HepG2 (cell line): ENCODE measurements around the gene SOS2. TPM values are rescaled to one million over a fixed set of nuclear protein-coding genes. Genes with fewer than 3 reads are reported as not detected.

Source experiments
- ATAC-seq: fragments of 200-7000 bp; cut with Tn5 transposase; 3 replicates; pipeline ENCODE4 v1.9.1; 2020; ENCODE audit warnings: mild to moderate bottlenecking, moderate library complexity
- BruUV-seq: library from RNA; stranded (reverse); fragments of 400-500 nt; replicated peaks from 2 replicates; lab custom pipeline; 2021; lab: Mats Ljungman, UMichigan
- CTCF ChIA-PET: fragments of 300-600 bp; formaldehyde crosslinking; extraction: SDS; loops from one replicate; lab custom pipeline; 2021; ENCODE audit warnings: low total read pairs, inconsistent platforms, low intra/inter-chr PET ratio; lab: Yijun Ruan, JAX
- POLR2A ChIA-PET: fragments of 350-600 bp; sonication (Branson Sonifier 250); formaldehyde crosslinking; loops from one replicate; lab custom pipeline; 2020; ENCODE audit warnings: antibody characterized with exemption, inconsistent platforms; lab: Yijun Ruan, JAX
- DNase-seq: peaks from one replicate; pipeline ENCODE4 v3.0.0-alpha.2; 2015; ENCODE audit warnings: low spot score
- FAIRE-seq: peaks from 3 replicates; lab custom pipeline; 2011; peaks lifted over from hg19 to GRCh38; lab: Jason Lieb, UNC
- H2AFZ ChIP-seq: one replicate; pipeline ENCODE4 v1.6.1; 2011; ENCODE audit warnings: low read length, inconsistent platforms
- H3K27ac ChIP-seq: fragments of 300-600 bp; 3 replicates; pipeline ENCODE4 v1.8.0; 2011; ENCODE audit warnings: mixed run types, mild to moderate bottlenecking, mixed read lengths, low read length, inconsistent platforms; ENCODE audit not compliant: insufficient read depth; ENCODE audit errors: extremely low read length
- H3K27me3 ChIP-seq, 2 experiments: fragments of 200-600 bp in 1 of 2; 2 replicates in 1 of 2; 3 replicates in 1 of 2; pipeline versions ENCODE4 v1.6.0 to v1.8.0; 2011; ENCODE audit warnings: low read length in 2 of 2, mild to moderate bottlenecking in 2 of 2, moderate library complexity in 2 of 2, inconsistent platforms in 1 of 2; ENCODE audit not compliant: insufficient read depth in 2 of 2, control insufficient read depth in 1 of 2
- H3K36me3 ChIP-seq, 2 experiments: fragments of 200-600 bp in 1 of 2; replicated peaks in 1 of 2; 2 replicates in 1 of 2; 3 replicates in 1 of 2; pipeline versions ENCODE4 v1.5.1 to v1.8.0; 2011; ENCODE audit warnings: low read length in 2 of 2, inconsistent platforms in 1 of 2; ENCODE audit not compliant: insufficient read depth in 2 of 2, control insufficient read depth in 1 of 2
- H3K4me1 ChIP-seq: 2 replicates; pipeline ENCODE4 v1.5.1; 2012; ENCODE audit warnings: low read length, inconsistent platforms; ENCODE audit not compliant: insufficient read depth
- H3K4me2 ChIP-seq: 2 replicates; pipeline ENCODE4 v1.6.0; 2011; ENCODE audit warnings: low read depth, low read length, inconsistent platforms
- H3K4me3 ChIP-seq, 3 experiments: fragments of 200-600 bp in 1 of 3; sonication (generic), shearing (Covaris generic) in 1 of 3; replicated peaks in 1 of 3; 2 replicates each; pipeline ENCODE4 v1.5.1; 2011 to 2016; ENCODE audit warnings: low read length in 3 of 3, inconsistent platforms in 2 of 3, low read depth in 2 of 3, mild to moderate bottlenecking in 2 of 3, control low read depth in 1 of 3, mixed read lengths in 1 of 3; ENCODE audit not compliant: insufficient read depth in 1 of 3
- H3K79me2 ChIP-seq: one replicate; pipeline ENCODE4 v1.6.1; 2011; ENCODE audit warnings: low read length, inconsistent platforms; ENCODE audit not compliant: insufficient read depth
- H3K9ac ChIP-seq: 2 replicates; pipeline ENCODE4 v1.6.0; 2011; ENCODE audit warnings: mild to moderate bottlenecking, low read depth, low read length, inconsistent platforms; ENCODE audit not compliant: insufficient read depth
- H3K9me3 ChIP-seq: 2 replicates; pipeline ENCODE4 v1.5.1; 2012; ENCODE audit warnings: mild to moderate bottlenecking, low read length
- H4K20me1 ChIP-seq: 2 replicates; pipeline ENCODE4 v1.6.0; 2011; ENCODE audit warnings: inconsistent platforms, mild to moderate bottlenecking, low read length, moderate library complexity; ENCODE audit not compliant: insufficient read depth
- AGO1 ChIP-seq: fragments of 200-400 bp; formaldehyde crosslinking; IDR thresholded peaks from 2 replicates; pipeline ENCODE4 v1.6.1; 2017; ENCODE audit warnings: mild to moderate bottlenecking, low read depth, low read length, moderate library complexity; ENCODE audit not compliant: poor library complexity, severe bottlenecking
- FOXA1 ChIP-seq, 2 experiments: fragments of 450-650 bp in 1 of 2; sonication (generic) in 1 of 2; formaldehyde crosslinking in 1 of 2; IDR thresholded peaks; 2 replicates each; pipeline versions ENCODE4 v1.4.0 to v1.6.1; 2016 to 2020; ENCODE audit warnings: missing genetic modification reagents in 1 of 2
- FOXA3 ChIP-seq: IDR thresholded peaks from 2 replicates; pipeline ENCODE4 v1.6.1; 2016; ENCODE audit warnings: missing genetic modification reagents, missing compliant biosample characterization
- SMYD3 ChIP-seq: sonication (generic); formaldehyde crosslinking; IDR thresholded peaks from 2 replicates; pipeline ENCODE4 v1.8.1; 2023; ENCODE audit warnings: mild to moderate bottlenecking, missing genetic modification reagents
- TRIM24 ChIP-seq: sonication (generic); formaldehyde crosslinking; IDR thresholded peaks from 2 replicates; pipeline ENCODE4 v1.8.0; 2022; ENCODE audit warnings: mild to moderate bottlenecking, missing genetic modification reagents
- ZC3H13 ChIP-seq: sonication (generic); formaldehyde crosslinking; IDR thresholded peaks from 2 replicates; pipeline ENCODE4 v1.8.1; 2023; ENCODE audit warnings: mild to moderate bottlenecking, missing genetic modification reagents, moderate library complexity
- ZNF775 ChIP-seq: sonication (generic); formaldehyde crosslinking; IDR thresholded peaks from 2 replicates; pipeline ENCODE4 v1.4.0; 2020; ENCODE audit warnings: missing genetic modification reagents, mild to moderate bottlenecking, moderate library complexity, borderline replicate concordance
- ZZZ3 ChIP-seq: sonication (generic); formaldehyde crosslinking; IDR thresholded peaks from 2 replicates; pipeline ENCODE4 v1.4.0; 2020; ENCODE audit warnings: missing genetic modification reagents, mild to moderate bottlenecking, borderline replicate concordance
- WGBS: methylation state at CpG from one replicate; pipeline ENCODE4 v1.1.6; 2017; ENCODE audit warnings: low lambda C conversion rate; 5-methylcytosine and 5-hydroxymethylcytosine counted together
- in situ Hi-C: cut with HindIII; loops from 2 replicates; pipeline ENCODE4 v1.10.0; 2017; ENCODE audit warnings: low pct_unique_long_range_greater_than_20kb; ENCODE audit not compliant: extremely low pct_ligation_motif_present
- intact Hi-C: fragments of 100-400 bp; cut with micrococcal nuclease; formaldehyde crosslinking; loops from one replicate; pipeline ENCODE4 v1.10.0; 2022; ENCODE audit not compliant: unreplicated experiment
- polyA plus RNA-seq, 8 experiments: library from polyadenylated mRNA; depleted of rRNA in 3 of 8; stranded (reverse) in 7 of 8; unstranded in 1 of 8; fragments of >200 nt; fragmentation: Illumina TruSeq in 4 of 8; extraction: Trizol in 4 of 8; gene quantifications; 2 replicates each; pipeline versions ENCODE4 v1.2.1 to v1.2.3, GENCODE V29; 2011 to 2016; ENCODE audit warnings: low read depth in 4 of 8, missing spikeins in 1 of 8, mixed read lengths in 1 of 8; ENCODE audit not compliant: insufficient read depth in 1 of 8
- total RNA-seq, 5 experiments: library from RNA; depleted of rRNA; stranded (reverse); fragments of >200 nt; fragmentation: Illumina TruSeq; extraction: Trizol; gene quantifications; 2 replicates each; pipeline ENCODE4 v1.2.3, GENCODE V29; 2016; ENCODE audit warnings: low read depth in 1 of 5
- TF ChIP-seq, protein P1 (sequence below): sonication (generic); formaldehyde crosslinking; IDR thresholded peaks from 2 replicates; pipeline ENCODE4 v1.9.0; 2021; ENCODE audit warnings: missing genetic modification reagents, borderline replicate concordance
- TF ChIP-seq, protein P2 (sequence below): sonication (generic); formaldehyde crosslinking; IDR thresholded peaks from 2 replicates; pipeline ENCODE4 v1.9.0; 2021; ENCODE audit warnings: mild to moderate bottlenecking, missing genetic modification reagents

Gene SOS2
- total and polyA plus RNA-seq, 2 of the 13 experiments (the other 11 are each of a cell fraction or from before 2014, with no cell fraction given): 9.3 to 12.1 TPM

DNA sequence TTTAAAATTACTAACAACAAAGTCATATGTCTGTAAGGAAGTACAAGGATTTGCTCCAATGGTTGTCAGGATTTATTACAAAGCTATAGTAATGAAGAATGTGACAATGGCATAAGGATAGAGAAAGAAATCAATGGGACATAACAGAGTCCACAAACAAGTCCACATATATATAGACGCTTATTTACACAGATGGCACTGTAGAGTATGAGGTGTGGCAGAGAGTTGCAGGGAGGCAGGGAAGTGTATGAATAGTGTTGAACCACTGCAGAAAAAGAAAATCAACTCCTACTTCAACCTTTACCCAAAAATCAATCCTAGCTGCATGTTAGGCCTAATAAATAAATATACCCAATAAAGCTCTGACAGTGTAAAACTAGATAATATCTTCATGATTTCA, 21.3 kb downstream of the SOS2 start:
- no peak overlapping the region for H3K9ac ChIP-seq
- H3K36me3 ChIP-seq: no peaks in the 10 kb centered on the region
- peaks cover 5% of the 10 kb centered on the region for H3K79me2 ChIP-seq
- intact Hi-C loops: no loop called here
- CTCF ChIA-PET: no interaction called here
- H3K4me1 ChIP-seq: peaks cover 6% of the 10 kb centered on the region; the same call in 1 of the 2 replicates
- POLR2A ChIA-PET: no interaction called here
- FAIRE-seq: no peak
- H3K4me3 ChIP-seq: no peak overlapping the region
- H3K27ac ChIP-seq: no peak overlapping the region
- BruUV-seq: no TSS peak
- WGBS: 35% methylated on average over 1 of the region's 1 CpG
- TF ChIP-seq, protein P1, sequence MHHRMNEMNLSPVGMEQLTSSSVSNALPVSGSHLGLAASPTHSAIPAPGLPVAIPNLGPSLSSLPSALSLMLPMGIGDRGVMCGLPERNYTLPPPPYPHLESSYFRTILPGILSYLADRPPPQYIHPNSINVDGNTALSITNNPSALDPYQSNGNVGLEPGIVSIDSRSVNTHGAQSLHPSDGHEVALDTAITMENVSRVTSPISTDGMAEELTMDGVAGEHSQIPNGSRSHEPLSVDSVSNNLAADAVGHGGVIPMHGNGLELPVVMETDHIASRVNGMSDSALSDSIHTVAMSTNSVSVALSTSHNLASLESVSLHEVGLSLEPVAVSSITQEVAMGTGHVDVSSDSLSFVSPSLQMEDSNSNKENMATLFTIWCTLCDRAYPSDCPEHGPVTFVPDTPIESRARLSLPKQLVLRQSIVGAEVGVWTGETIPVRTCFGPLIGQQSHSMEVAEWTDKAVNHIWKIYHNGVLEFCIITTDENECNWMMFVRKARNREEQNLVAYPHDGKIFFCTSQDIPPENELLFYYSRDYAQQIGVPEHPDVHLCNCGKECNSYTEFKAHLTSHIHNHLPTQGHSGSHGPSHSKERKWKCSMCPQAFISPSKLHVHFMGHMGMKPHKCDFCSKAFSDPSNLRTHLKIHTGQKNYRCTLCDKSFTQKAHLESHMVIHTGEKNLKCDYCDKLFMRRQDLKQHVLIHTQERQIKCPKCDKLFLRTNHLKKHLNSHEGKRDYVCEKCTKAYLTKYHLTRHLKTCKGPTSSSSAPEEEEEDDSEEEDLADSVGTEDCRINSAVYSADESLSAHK (CRISPR knock-in tag): no peak
- TF ChIP-seq TRIM24 (CRISPR knock-in tag) (no peak), FOXA1 (IDR thresholded peaks at IDR 0.05) (no peak), FOXA1 (CRISPR knock-in tag; IDR thresholded peaks at IDR 0.05) (0 out of 2 replicates have a peak, but pooled peaks have one; percentile 22), ZNF775 (CRISPR knock-in tag) (no peak), ZC3H13 (CRISPR knock-in tag) (no peak), SMYD3 (no peak), AGO1 (no peak), FOXA3 (CRISPR knock-in tag) (peak; percentile 49; the same call in 1 of the 2 replicates), ZZZ3 (CRISPR knock-in tag) (no peak)
- TF ChIP-seq, protein P2, sequence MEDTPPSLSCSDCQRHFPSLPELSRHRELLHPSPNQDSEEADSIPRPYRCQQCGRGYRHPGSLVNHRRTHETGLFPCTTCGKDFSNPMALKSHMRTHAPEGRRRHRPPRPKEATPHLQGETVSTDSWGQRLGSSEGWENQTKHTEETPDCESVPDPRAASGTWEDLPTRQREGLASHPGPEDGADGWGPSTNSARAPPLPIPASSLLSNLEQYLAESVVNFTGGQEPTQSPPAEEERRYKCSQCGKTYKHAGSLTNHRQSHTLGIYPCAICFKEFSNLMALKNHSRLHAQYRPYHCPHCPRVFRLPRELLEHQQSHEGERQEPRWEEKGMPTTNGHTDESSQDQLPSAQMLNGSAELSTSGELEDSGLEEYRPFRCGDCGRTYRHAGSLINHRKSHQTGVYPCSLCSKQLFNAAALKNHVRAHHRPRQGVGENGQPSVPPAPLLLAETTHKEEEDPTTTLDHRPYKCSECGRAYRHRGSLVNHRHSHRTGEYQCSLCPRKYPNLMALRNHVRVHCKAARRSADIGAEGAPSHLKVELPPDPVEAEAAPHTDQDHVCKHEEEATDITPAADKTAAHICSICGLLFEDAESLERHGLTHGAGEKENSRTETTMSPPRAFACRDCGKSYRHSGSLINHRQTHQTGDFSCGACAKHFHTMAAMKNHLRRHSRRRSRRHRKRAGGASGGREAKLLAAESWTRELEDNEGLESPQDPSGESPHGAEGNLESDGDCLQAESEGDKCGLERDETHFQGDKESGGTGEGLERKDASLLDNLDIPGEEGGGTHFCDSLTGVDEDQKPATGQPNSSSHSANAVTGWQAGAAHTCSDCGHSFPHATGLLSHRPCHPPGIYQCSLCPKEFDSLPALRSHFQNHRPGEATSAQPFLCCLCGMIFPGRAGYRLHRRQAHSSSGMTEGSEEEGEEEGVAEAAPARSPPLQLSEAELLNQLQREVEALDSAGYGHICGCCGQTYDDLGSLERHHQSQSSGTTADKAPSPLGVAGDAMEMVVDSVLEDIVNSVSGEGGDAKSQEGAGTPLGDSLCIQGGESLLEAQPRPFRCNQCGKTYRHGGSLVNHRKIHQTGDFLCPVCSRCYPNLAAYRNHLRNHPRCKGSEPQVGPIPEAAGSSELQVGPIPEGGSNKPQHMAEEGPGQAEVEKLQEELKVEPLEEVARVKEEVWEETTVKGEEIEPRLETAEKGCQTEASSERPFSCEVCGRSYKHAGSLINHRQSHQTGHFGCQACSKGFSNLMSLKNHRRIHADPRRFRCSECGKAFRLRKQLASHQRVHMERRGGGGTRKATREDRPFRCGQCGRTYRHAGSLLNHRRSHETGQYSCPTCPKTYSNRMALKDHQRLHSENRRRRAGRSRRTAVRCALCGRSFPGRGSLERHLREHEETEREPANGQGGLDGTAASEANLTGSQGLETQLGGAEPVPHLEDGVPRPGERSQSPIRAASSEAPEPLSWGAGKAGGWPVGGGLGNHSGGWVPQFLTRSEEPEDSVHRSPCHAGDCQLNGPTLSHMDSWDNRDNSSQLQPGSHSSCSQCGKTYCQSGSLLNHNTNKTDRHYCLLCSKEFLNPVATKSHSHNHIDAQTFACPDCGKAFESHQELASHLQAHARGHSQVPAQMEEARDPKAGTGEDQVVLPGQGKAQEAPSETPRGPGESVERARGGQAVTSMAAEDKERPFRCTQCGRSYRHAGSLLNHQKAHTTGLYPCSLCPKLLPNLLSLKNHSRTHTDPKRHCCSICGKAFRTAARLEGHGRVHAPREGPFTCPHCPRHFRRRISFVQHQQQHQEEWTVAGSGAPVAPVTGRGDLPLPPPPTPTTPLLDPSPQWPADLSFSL (CRISPR knock-in tag): no peak
- TF ChIP-seq, all 625 proteins: peak for 2
- H4K20me1 ChIP-seq: no peaks in the 10 kb centered on the region
- H3K27me3 ChIP-seq: no peaks in the 10 kb centered on the region
- in situ Hi-C loops: no loop called here
- H3K9me3 ChIP-seq: no peaks in the 10 kb centered on the region
- ATAC-seq (peak; percentile 81), DNase-seq (no peak)
- no peak overlapping the region for H3K4me2 ChIP-seq
- H2AFZ ChIP-seq: no peak overlapping the region
